Cardiac muscle cell (in vitro differentiated cells and primary cell): ENCODE measurements around the gene RNF121. TPM values are rescaled to one million over a fixed set of nuclear protein-coding genes. Genes with fewer than 3 reads are reported as not detected.

Source experiments
- DNase-seq, 2 donors: peaks; one replicate each; pipeline versions ENCODE4 v3.0.0 to v3.0.0-alpha.2; 2010 to 2017; ENCODE audit warnings: low read depth in 1 of 2, low spot score in 1 of 2
- H3K27ac ChIP-seq: fragments of 200-600 bp; sonication (generic); 2 replicates; pipeline ENCODE4 v1.5.1; 2016
- H3K27me3 ChIP-seq: fragments of 200-600 bp; sonication (generic); 2 replicates; pipeline ENCODE4 v1.6.0; 2016; ENCODE audit warnings: control low read depth
- H3K36me3 ChIP-seq: fragments of 200-600 bp; sonication (generic); 2 replicates; pipeline ENCODE4 v1.5.1; 2016; ENCODE audit warnings: control low read depth
- H3K4me1 ChIP-seq: fragments of 200-600 bp; sonication (generic); 2 replicates; pipeline ENCODE4 v1.8.1; 2017; ENCODE audit warnings: low read depth, mild to moderate bottlenecking, mixed run types
- H3K4me3 ChIP-seq: fragments of 200-600 bp; sonication (generic); 2 replicates; pipeline ENCODE4 v1.5.1; 2016; ENCODE audit warnings: mild to moderate bottlenecking
- H3K9me3 ChIP-seq: fragments of 200-600 bp; sonication (generic); 2 replicates; pipeline ENCODE4 v1.5.1; 2017; ENCODE audit warnings: low read depth, mild to moderate bottlenecking, control low read depth
- polyA plus RNA-seq: library from polyadenylated mRNA; unstranded; fragments of >200 nt; fragmentation: Nextera tagmentation; extraction: Ambion mirVana; gene quantifications from 2 replicates; pipeline ENCODE4 v1.2.1, GENCODE V29; 2016
- total RNA-seq: library from RNA; depleted of rRNA; stranded (reverse); fragments of >200 nt; gene quantifications from 2 replicates; pipeline ENCODE4 v1.2.3, GENCODE V29; 2016
- TF ChIP-seq, protein P1 (sequence below): IDR thresholded peaks from 2 replicates; pipeline ENCODE4 v1.5.1; 2012; ENCODE audit warnings: low read depth, mild to moderate bottlenecking, low read length

Gene RNF121
- total and polyA plus RNA-seq, 2 experiments from 2014 or later: 16.2 to 27.7 TPM

DNA sequence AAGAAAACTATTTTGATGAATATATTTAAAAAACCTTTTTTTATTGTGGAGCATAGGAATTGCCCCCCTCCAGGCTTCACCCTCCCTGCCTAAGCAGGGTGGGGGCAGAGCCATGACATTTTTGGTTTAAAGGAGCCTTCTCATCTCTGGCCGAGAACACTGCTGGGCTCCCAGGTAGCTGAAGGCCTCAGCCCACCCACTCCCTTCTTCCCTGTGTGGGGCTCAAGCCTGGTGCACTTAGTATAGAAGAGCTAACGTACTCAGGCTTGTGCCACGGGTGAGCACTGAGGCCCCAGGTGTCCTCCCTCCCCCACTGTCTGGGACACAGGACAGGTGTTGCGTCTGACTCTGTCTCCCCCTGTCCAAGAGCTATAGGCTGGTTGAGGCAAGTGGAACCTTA lies 67.7 kb downstream of the RNF121 start:
- H3K9me3 ChIP-seq: no peaks in the 10 kb centered on the region
- H3K27me3 ChIP-seq: no peaks in the 10 kb centered on the region
- H3K36me3 ChIP-seq: no peaks in the 10 kb centered on the region
- H3K4me1 ChIP-seq: no peaks in the 10 kb centered on the region
- no peak overlapping the region for H3K4me3 ChIP-seq
- TF ChIP-seq, protein P1, sequence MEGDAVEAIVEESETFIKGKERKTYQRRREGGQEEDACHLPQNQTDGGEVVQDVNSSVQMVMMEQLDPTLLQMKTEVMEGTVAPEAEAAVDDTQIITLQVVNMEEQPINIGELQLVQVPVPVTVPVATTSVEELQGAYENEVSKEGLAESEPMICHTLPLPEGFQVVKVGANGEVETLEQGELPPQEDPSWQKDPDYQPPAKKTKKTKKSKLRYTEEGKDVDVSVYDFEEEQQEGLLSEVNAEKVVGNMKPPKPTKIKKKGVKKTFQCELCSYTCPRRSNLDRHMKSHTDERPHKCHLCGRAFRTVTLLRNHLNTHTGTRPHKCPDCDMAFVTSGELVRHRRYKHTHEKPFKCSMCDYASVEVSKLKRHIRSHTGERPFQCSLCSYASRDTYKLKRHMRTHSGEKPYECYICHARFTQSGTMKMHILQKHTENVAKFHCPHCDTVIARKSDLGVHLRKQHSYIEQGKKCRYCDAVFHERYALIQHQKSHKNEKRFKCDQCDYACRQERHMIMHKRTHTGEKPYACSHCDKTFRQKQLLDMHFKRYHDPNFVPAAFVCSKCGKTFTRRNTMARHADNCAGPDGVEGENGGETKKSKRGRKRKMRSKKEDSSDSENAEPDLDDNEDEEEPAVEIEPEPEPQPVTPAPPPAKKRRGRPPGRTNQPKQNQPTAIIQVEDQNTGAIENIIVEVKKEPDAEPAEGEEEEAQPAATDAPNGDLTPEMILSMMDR: no peak
- DNase-seq: no peak
- no peak overlapping the region for H3K27ac ChIP-seq

DNA sequence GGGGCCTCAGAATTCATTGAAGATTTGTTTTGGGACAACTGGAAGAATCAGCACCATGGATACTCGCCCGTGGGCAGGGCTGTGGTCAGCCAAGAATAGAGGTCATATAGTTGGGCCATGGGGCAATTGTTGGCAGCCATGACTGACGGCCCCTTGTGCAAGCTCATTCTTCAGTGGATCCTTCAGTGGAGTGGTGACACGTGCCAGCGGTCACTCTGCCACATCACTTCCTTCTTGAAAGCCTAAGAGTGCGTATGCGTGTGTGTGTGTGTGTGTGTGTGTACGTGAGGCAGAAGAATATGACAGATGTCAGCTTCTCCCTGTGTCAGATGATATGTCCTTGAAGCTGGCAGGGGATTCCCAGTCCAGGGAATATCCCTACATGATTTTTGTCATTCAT lies 68.1 kb downstream of the RNF121 start:
- H3K27me3 ChIP-seq: no peaks in the 10 kb centered on the region
- TF ChIP-seq, protein P1: no peak
- H3K36me3 ChIP-seq: no peaks in the 10 kb centered on the region
- H3K9me3 ChIP-seq: no peaks in the 10 kb centered on the region
- no peak overlapping the region for H3K27ac ChIP-seq
- H3K4me3 ChIP-seq: no peak overlapping the region
- DNase-seq: no peak
- H3K4me1 ChIP-seq: no peaks in the 10 kb centered on the region

DNA sequence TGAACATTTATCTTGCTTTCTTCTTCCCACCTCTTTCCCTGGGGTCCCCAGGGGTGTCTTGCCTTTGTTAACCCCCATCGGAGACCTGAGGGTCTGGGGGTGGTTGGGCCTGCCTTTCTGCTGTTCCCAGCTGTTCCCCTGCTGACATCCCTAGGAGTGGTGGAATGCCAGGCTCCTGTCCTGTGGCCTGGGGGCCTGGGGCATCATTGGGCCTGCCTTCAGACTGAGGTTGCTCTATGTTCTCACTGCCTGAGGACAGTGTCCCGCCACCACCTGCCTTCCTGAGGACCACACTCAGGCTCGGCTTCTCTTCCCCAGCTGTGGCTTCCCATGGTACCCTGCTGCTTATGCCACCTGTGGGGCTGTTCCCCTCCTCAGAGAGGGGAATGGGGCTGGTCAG lies 68.7 kb downstream of the RNF121 start:
- TF ChIP-seq, protein P1: no peak

DNA sequence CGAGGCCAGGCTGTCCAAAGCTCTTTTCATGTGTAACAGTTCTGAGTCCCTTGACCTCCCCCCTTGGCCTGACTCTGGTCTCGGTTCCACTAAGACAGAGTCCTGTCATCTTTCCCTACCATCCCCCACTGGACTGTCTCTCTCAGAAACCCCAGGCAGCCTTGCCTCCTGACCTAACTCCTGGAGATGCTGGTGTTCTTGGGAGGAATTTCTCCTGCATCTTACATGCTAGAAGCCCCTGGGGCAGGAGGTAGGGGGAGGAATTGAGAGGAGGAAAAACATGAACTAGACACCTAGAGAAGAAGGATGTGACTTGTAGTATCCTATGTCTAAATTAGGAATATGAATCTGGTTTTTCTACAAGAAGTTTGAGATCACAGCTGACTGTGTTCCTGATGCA lies 69.2 kb downstream of the RNF121 start:
- H3K4me3 ChIP-seq: no peak overlapping the region
- H3K27me3 ChIP-seq: no peaks in the 10 kb centered on the region
- H3K4me1 ChIP-seq: no peaks in the 10 kb centered on the region
- H3K9me3 ChIP-seq: no peaks in the 10 kb centered on the region
- TF ChIP-seq, protein P1: no peak
- H3K36me3 ChIP-seq: peaks cover 3% of the 10 kb centered on the region
- no peak overlapping the region for H3K27ac ChIP-seq
- DNase-seq: no peak

More for the DNA sequence above, 68.7 kb downstream of the RNF121 start:
- H3K36me3 ChIP-seq: no peaks in the 10 kb centered on the region
- no peaks in the 10 kb centered on the region for H3K27me3 ChIP-seq
- H3K4me3 ChIP-seq: no peak overlapping the region
- no peaks in the 10 kb centered on the region for H3K9me3 ChIP-seq
- no peaks in the 10 kb centered on the region for H3K4me1 ChIP-seq
- no peak overlapping the region for H3K27ac ChIP-seq
- DNase-seq: no peak

DNA sequence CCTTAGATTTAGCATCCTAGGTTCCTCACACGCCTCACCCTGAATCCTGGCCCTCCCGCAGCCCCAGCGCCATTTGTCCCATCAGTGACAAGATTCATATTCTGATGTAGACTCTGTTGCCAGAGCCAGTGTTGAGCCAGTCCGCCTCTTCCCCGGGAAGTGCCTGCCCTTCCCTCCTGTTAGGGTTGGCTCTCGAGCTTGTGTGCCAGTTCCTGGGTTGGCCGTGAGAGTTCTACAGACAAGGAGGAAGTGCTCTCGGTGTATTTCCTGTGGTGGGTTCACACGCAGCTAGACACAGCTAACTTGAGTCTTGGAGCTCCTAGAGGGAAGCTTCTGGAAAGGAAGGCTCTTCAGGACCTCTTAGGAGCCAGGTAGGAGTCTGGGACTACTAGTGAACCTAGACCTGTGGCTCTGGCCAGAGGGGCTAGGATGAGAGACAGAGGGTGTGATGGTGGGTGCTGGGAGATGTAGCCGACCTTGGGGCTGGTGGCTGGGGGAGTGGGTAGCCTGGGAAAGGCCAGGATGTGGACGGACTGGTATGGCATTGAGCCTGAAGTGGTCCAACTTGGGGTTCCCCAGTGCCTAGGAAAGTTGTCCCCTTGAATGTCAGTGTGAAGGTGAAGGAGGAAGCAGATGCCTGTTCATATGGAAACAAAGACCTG lies 69.9 kb downstream of the RNF121 start, which contains the start of gene IL18BP:
IL18BP (plus strand) TSS at position 261 of the 662 bp plus-strand sequence. CDS start 1,076 bp downstream, outside the sequence.
- Histone ChIP-seq H3K4me1 (no peaks in the 10 kb centered on the region), H3K27me3 (no peaks in the 10 kb centered on the region), H3K36me3 (peaks cover 10% of the 10 kb centered on the region), H3K9me3 (no peaks in the 10 kb centered on the region), H3K4me3 (no peak within 1 kb of the TSS), H3K27ac (peak within 1 kb of the TSS; percentile 39)
- no peak for DNase-seq
- TF ChIP-seq, protein P1: no peak
